ENCODE data around the gene TYSND1.

The TYSND1 gene

GRCh38 chr10:70121281-70121949, 25.1 kb downstream of the TYSND1 start:
- Histone ChIP-seq H3K36me3 (ENCODE audit: insufficient read depth, low read length) (no peaks in the 10 kb centered on the region), H3K9me2 (replicated peaks; ENCODE audit: low read depth, low read length) (no peaks in the 10 kb centered on the region), H3K9ac (ENCODE audit: low read depth, low read length, poor library complexity, severe bottlenecking) (no peak overlapping the region), H2AFZ (ENCODE audit: low read length) (no peak overlapping the region), H3F3A (ENCODE audit: low read depth) (no peaks in the 10 kb centered on the region), H3K4me3 (ENCODE audit: low read length, poor library complexity, severe bottlenecking) (no peak overlapping the region), H3K9me3 (ENCODE audit: insufficient read depth, low read depth, low read length) (no peaks in the 10 kb centered on the region), H4K20me1 (ENCODE audit: insufficient read depth, low read length, poor library complexity, severe bottlenecking) (no peaks in the 10 kb centered on the region), H3K27me3 (ENCODE audit: insufficient read depth, low read length, poor library complexity, severe bottlenecking) (no peaks in the 10 kb centered on the region), H3K79me2 (ENCODE audit: insufficient read depth, low read length) (no peaks in the 10 kb centered on the region), H3K4me1 (ENCODE audit: insufficient read depth, low read length, poor library complexity, severe bottlenecking) (peaks cover 19% of the 10 kb centered on the region), H3K4me2 (ENCODE audit: low read depth, low read length, poor library complexity, severe bottlenecking) (no peak overlapping the region)
- no peak for TF ChIP-seq EZH2phosphoT487 (IDR thresholded peaks at IDR 0.05; ENCODE audit: borderline replicate concordance)
- TF ChIP-seq, protein P1, sequence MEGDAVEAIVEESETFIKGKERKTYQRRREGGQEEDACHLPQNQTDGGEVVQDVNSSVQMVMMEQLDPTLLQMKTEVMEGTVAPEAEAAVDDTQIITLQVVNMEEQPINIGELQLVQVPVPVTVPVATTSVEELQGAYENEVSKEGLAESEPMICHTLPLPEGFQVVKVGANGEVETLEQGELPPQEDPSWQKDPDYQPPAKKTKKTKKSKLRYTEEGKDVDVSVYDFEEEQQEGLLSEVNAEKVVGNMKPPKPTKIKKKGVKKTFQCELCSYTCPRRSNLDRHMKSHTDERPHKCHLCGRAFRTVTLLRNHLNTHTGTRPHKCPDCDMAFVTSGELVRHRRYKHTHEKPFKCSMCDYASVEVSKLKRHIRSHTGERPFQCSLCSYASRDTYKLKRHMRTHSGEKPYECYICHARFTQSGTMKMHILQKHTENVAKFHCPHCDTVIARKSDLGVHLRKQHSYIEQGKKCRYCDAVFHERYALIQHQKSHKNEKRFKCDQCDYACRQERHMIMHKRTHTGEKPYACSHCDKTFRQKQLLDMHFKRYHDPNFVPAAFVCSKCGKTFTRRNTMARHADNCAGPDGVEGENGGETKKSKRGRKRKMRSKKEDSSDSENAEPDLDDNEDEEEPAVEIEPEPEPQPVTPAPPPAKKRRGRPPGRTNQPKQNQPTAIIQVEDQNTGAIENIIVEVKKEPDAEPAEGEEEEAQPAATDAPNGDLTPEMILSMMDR (conservative IDR thresholded peaks at IDR 0.05; ENCODE audit: low read length), result no peak

DNA sequence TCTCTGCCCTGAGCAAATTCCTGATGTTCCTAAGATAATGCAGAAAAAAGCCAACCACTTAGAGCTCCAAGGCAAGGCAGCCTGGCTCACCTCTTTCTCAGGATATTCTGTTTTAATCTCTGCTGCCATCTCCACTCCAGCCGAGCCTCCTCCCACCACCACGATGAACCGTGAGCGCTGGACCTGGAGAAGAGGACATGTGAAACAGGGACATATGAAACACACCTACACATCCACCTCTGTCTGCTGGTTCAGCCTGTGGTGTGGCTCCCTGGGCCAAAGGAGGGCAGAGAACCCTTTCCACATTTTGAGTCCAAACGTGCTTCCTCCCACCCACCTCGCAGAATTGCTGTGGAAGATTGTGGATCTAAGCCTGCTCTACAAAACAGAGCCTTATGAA, 26.1 kb downstream of the TYSND1 start:
- Histone ChIP-seq H3K4me2 (ENCODE audit: low read depth, low read length, poor library complexity, severe bottlenecking) (no peak overlapping the region), H3K4me1 (ENCODE audit: insufficient read depth, low read length, poor library complexity, severe bottlenecking) (peaks cover 12% of the 10 kb centered on the region), H3K9ac (ENCODE audit: low read depth, low read length, poor library complexity, severe bottlenecking) (no peak overlapping the region), H4K20me1 (ENCODE audit: insufficient read depth, low read length, poor library complexity, severe bottlenecking) (no peaks in the 10 kb centered on the region), H2AFZ (ENCODE audit: low read length) (no peak overlapping the region), H3K36me3 (ENCODE audit: insufficient read depth, low read length) (no peaks in the 10 kb centered on the region), H3K4me3 (ENCODE audit: low read length, poor library complexity, severe bottlenecking) (no peak overlapping the region), H3F3A (ENCODE audit: low read depth) (no peaks in the 10 kb centered on the region), H3K79me2 (ENCODE audit: insufficient read depth, low read length) (no peaks in the 10 kb centered on the region), H3K9me2 (replicated peaks; ENCODE audit: low read depth, low read length) (no peaks in the 10 kb centered on the region), H3K9me3 (ENCODE audit: insufficient read depth, low read depth, low read length) (no peaks in the 10 kb centered on the region), H3K27me3 (ENCODE audit: insufficient read depth, low read length, poor library complexity, severe bottlenecking) (no peaks in the 10 kb centered on the region)
- TF ChIP-seq EZH2phosphoT487 (IDR thresholded peaks at IDR 0.05; ENCODE audit: borderline replicate concordance), result no peak
- TF ChIP-seq, protein P1 (conservative IDR thresholded peaks at IDR 0.05; ENCODE audit: low read length), result no peak

GRCh38 chr10:70119623-70120022, 26.9 kb downstream of the TYSND1 start:
- H3K4me3 ChIP-seq (ENCODE audit: low read length, poor library complexity, severe bottlenecking), result no peak overlapping the region
- H3K36me3 ChIP-seq (ENCODE audit: insufficient read depth, low read length), result no peaks in the 10 kb centered on the region
- H3F3A ChIP-seq (ENCODE audit: low read depth), result no peaks in the 10 kb centered on the region
- no peak overlapping the region for H3K4me2 ChIP-seq (ENCODE audit: low read depth, low read length, poor library complexity, severe bottlenecking)
- TF ChIP-seq, protein P1 (conservative IDR thresholded peaks at IDR 0.05; ENCODE audit: low read length), result no peak
- TF ChIP-seq EZH2phosphoT487 (IDR thresholded peaks at IDR 0.05; ENCODE audit: borderline replicate concordance), result no peak
- H3K9ac ChIP-seq (ENCODE audit: low read depth, low read length, poor library complexity, severe bottlenecking), result no peak overlapping the region
- H3K27me3 ChIP-seq (ENCODE audit: insufficient read depth, low read length, poor library complexity, severe bottlenecking), result no peaks in the 10 kb centered on the region
- no peaks in the 10 kb centered on the region for H3K9me3 ChIP-seq (ENCODE audit: insufficient read depth, low read depth, low read length)
- H4K20me1 ChIP-seq (ENCODE audit: insufficient read depth, low read length, poor library complexity, severe bottlenecking), result no peaks in the 10 kb centered on the region
- H3K79me2 ChIP-seq (ENCODE audit: insufficient read depth, low read length), result no peaks in the 10 kb centered on the region
- peaks cover 11% of the 10 kb centered on the region for H3K4me1 ChIP-seq (ENCODE audit: insufficient read depth, low read length, poor library complexity, severe bottlenecking)
- H2AFZ ChIP-seq (ENCODE audit: low read length), result no peak overlapping the region
- no peaks in the 10 kb centered on the region for H3K9me2 ChIP-seq (replicated peaks; ENCODE audit: low read depth, low read length)

Data from Loucy (cell line).